HepG2 (cell line): ENCODE results near the gene MED12L. TPM values are rescaled to one million over a fixed set of nuclear protein-coding genes. Genes with fewer than 3 reads are reported as not detected.

ENCODE experiments used
- ATAC-seq: fragments of 200-7000 bp; cut with Tn5 transposase; 3 replicates; pipeline ENCODE4 v1.9.1; 2020; ENCODE audit warnings: mild to moderate bottlenecking, moderate library complexity
- BruUV-seq: library from RNA; stranded (reverse); fragments of 400-500 nt; replicated peaks from 2 replicates; lab custom pipeline; 2021; lab: Mats Ljungman, UMichigan
- CTCF ChIA-PET: fragments of 300-600 bp; formaldehyde crosslinking; extraction: SDS; loops from one replicate; lab custom pipeline; 2021; ENCODE audit warnings: low total read pairs, inconsistent platforms, low intra/inter-chr PET ratio; lab: Yijun Ruan, JAX
- POLR2A ChIA-PET: fragments of 350-600 bp; sonication (Branson Sonifier 250); formaldehyde crosslinking; loops from one replicate; lab custom pipeline; 2020; ENCODE audit warnings: antibody characterized with exemption, inconsistent platforms; lab: Yijun Ruan, JAX
- DNase-seq: peaks from one replicate; pipeline ENCODE4 v3.0.0-alpha.2; 2015; ENCODE audit warnings: low spot score
- FAIRE-seq: peaks from 3 replicates; lab custom pipeline; 2011; peaks lifted over from hg19 to GRCh38; lab: Jason Lieb, UNC
- H2AFZ ChIP-seq: one replicate; pipeline ENCODE4 v1.6.1; 2011; ENCODE audit warnings: low read length, inconsistent platforms
- H3K27ac ChIP-seq: fragments of 300-600 bp; 3 replicates; pipeline ENCODE4 v1.8.0; 2011; ENCODE audit warnings: mixed run types, mild to moderate bottlenecking, mixed read lengths, low read length, inconsistent platforms; ENCODE audit not compliant: insufficient read depth; ENCODE audit errors: extremely low read length
- H3K27me3 ChIP-seq, 2 experiments: fragments of 200-600 bp in 1 of 2; 2 replicates in 1 of 2; 3 replicates in 1 of 2; pipeline versions ENCODE4 v1.6.0 to v1.8.0; 2011; ENCODE audit warnings: low read length in 2 of 2, mild to moderate bottlenecking in 2 of 2, moderate library complexity in 2 of 2, inconsistent platforms in 1 of 2; ENCODE audit not compliant: insufficient read depth in 2 of 2, control insufficient read depth in 1 of 2
- H3K36me3 ChIP-seq, 2 experiments: fragments of 200-600 bp in 1 of 2; replicated peaks in 1 of 2; 2 replicates in 1 of 2; 3 replicates in 1 of 2; pipeline versions ENCODE4 v1.5.1 to v1.8.0; 2011; ENCODE audit warnings: low read length in 2 of 2, inconsistent platforms in 1 of 2; ENCODE audit not compliant: insufficient read depth in 2 of 2, control insufficient read depth in 1 of 2
- H3K4me1 ChIP-seq: 2 replicates; pipeline ENCODE4 v1.5.1; 2012; ENCODE audit warnings: low read length, inconsistent platforms; ENCODE audit not compliant: insufficient read depth
- H3K4me2 ChIP-seq: 2 replicates; pipeline ENCODE4 v1.6.0; 2011; ENCODE audit warnings: low read depth, low read length, inconsistent platforms
- H3K4me3 ChIP-seq, 3 experiments: fragments of 200-600 bp in 1 of 3; sonication (generic), shearing (Covaris generic) in 1 of 3; replicated peaks in 1 of 3; 2 replicates each; pipeline ENCODE4 v1.5.1; 2011 to 2016; ENCODE audit warnings: low read length in 3 of 3, inconsistent platforms in 2 of 3, low read depth in 2 of 3, mild to moderate bottlenecking in 2 of 3, control low read depth in 1 of 3, mixed read lengths in 1 of 3; ENCODE audit not compliant: insufficient read depth in 1 of 3
- H3K79me2 ChIP-seq: one replicate; pipeline ENCODE4 v1.6.1; 2011; ENCODE audit warnings: low read length, inconsistent platforms; ENCODE audit not compliant: insufficient read depth
- H3K9ac ChIP-seq: 2 replicates; pipeline ENCODE4 v1.6.0; 2011; ENCODE audit warnings: mild to moderate bottlenecking, low read depth, low read length, inconsistent platforms; ENCODE audit not compliant: insufficient read depth
- H3K9me3 ChIP-seq: 2 replicates; pipeline ENCODE4 v1.5.1; 2012; ENCODE audit warnings: mild to moderate bottlenecking, low read length
- H4K20me1 ChIP-seq: 2 replicates; pipeline ENCODE4 v1.6.0; 2011; ENCODE audit warnings: inconsistent platforms, mild to moderate bottlenecking, low read length, moderate library complexity; ENCODE audit not compliant: insufficient read depth
- ATAD3A ChIP-seq: sonication (generic); formaldehyde crosslinking; IDR thresholded peaks from 2 replicates; pipeline ENCODE4 v1.4.0; 2020; ENCODE audit warnings: missing genetic modification reagents
- GATAD2A ChIP-seq: IDR thresholded peaks from 2 replicates; pipeline ENCODE4 v1.6.1; 2016
- LCORL ChIP-seq, 2 experiments: fragments of 450-650 bp in 1 of 2; sonication (generic) in 1 of 2; formaldehyde crosslinking in 1 of 2; IDR thresholded peaks; 2 replicates each; pipeline versions ENCODE4 v1.5.0 to v1.6.1; 2017 to 2020; ENCODE audit warnings: antibody characterized with exemption in 1 of 2, missing genetic modification reagents in 1 of 2
- MIXL1 ChIP-seq: IDR thresholded peaks from 2 replicates; pipeline ENCODE4 v1.6.1; 2016
- NAIF1 ChIP-seq: sonication (generic); formaldehyde crosslinking; IDR thresholded peaks from 2 replicates; pipeline ENCODE4 v1.5.0; 2020; ENCODE audit warnings: mild to moderate bottlenecking, missing genetic modification reagents, borderline replicate concordance
- NFE2 ChIP-seq: sonication (generic); formaldehyde crosslinking; IDR thresholded peaks from 2 replicates; pipeline ENCODE4 v1.4.0; 2020; ENCODE audit warnings: missing genetic modification reagents
- PTBP1 ChIP-seq: fragments of 200-400 bp; formaldehyde crosslinking; IDR thresholded peaks from 2 replicates; pipeline ENCODE4 v1.6.1; 2018; ENCODE audit warnings: low read length, low read depth; ENCODE audit not compliant: poor library complexity, severe bottlenecking
- RXRB ChIP-seq: IDR thresholded peaks from 2 replicates; pipeline ENCODE4 v1.6.1; 2016; ENCODE audit warnings: borderline replicate concordance, missing genetic modification reagents, missing compliant biosample characterization
- ZEB1 ChIP-seq: IDR thresholded peaks from 2 replicates; pipeline ENCODE4 v1.6.1; 2012; ENCODE audit warnings: mild to moderate bottlenecking, low read depth, inconsistent platforms; ENCODE audit not compliant: insufficient replicate concordance
- ZFP36L2 ChIP-seq: sonication (generic); formaldehyde crosslinking; IDR thresholded peaks from 2 replicates; pipeline ENCODE4 v1.4.0; 2020; ENCODE audit warnings: missing genetic modification reagents
- ZNF44 ChIP-seq: sonication (generic); formaldehyde crosslinking; IDR thresholded peaks from 2 replicates; pipeline ENCODE4 v1.5.1; 2020; ENCODE audit warnings: mild to moderate bottlenecking, missing genetic modification reagents
- ZNF572 ChIP-seq: sonication (generic); formaldehyde crosslinking; IDR thresholded peaks from 2 replicates; pipeline ENCODE4 v1.5.1; 2020; ENCODE audit warnings: mild to moderate bottlenecking, missing genetic modification reagents
- ZNF652 ChIP-seq: IDR thresholded peaks from 2 replicates; pipeline ENCODE4 v1.6.1; 2016; ENCODE audit warnings: low read depth, borderline replicate concordance
- ZNF672 ChIP-seq: sonication (generic); formaldehyde crosslinking; IDR thresholded peaks from 2 replicates; pipeline ENCODE4 v1.8.1; 2022; ENCODE audit warnings: missing genetic modification reagents
- ZNF782 ChIP-seq: sonication (generic); formaldehyde crosslinking; IDR thresholded peaks from 2 replicates; pipeline ENCODE4 v1.4.0; 2020; ENCODE audit warnings: missing genetic modification reagents, mild to moderate bottlenecking, borderline replicate concordance
- ZSCAN12 ChIP-seq: sonication (generic); formaldehyde crosslinking; IDR thresholded peaks from 2 replicates; pipeline ENCODE4 v1.9.0; 2021; ENCODE audit warnings: mild to moderate bottlenecking, missing genetic modification reagents
- WGBS: methylation state at CpG from one replicate; pipeline ENCODE4 v1.1.6; 2017; ENCODE audit warnings: low lambda C conversion rate; 5-methylcytosine and 5-hydroxymethylcytosine counted together
- in situ Hi-C: cut with HindIII; loops from 2 replicates; pipeline ENCODE4 v1.10.0; 2017; ENCODE audit warnings: low pct_unique_long_range_greater_than_20kb; ENCODE audit not compliant: extremely low pct_ligation_motif_present
- intact Hi-C: fragments of 100-400 bp; cut with micrococcal nuclease; formaldehyde crosslinking; loops from one replicate; pipeline ENCODE4 v1.10.0; 2022; ENCODE audit not compliant: unreplicated experiment
- polyA plus RNA-seq, 8 experiments: library from polyadenylated mRNA; depleted of rRNA in 3 of 8; stranded (reverse) in 7 of 8; unstranded in 1 of 8; fragments of >200 nt; fragmentation: Illumina TruSeq in 4 of 8; extraction: Trizol in 4 of 8; gene quantifications; 2 replicates each; pipeline versions ENCODE4 v1.2.1 to v1.2.3, GENCODE V29; 2011 to 2016; ENCODE audit warnings: low read depth in 4 of 8, missing spikeins in 1 of 8, mixed read lengths in 1 of 8; ENCODE audit not compliant: insufficient read depth in 1 of 8
- total RNA-seq, 5 experiments: library from RNA; depleted of rRNA; stranded (reverse); fragments of >200 nt; fragmentation: Illumina TruSeq; extraction: Trizol; gene quantifications; 2 replicates each; pipeline ENCODE4 v1.2.3, GENCODE V29; 2016; ENCODE audit warnings: low read depth in 1 of 5
- TF ChIP-seq, protein P1 (sequence below): IDR thresholded peaks from 2 replicates; pipeline ENCODE4 v1.6.1; 2016; ENCODE audit warnings: mild to moderate bottlenecking

The MED12L gene
- total and polyA plus RNA-seq, 2 of the 13 experiments (the other 11 are each of a cell fraction or from before 2014, with no cell fraction given): 0.07 to 0.64 TPM

DNA sequence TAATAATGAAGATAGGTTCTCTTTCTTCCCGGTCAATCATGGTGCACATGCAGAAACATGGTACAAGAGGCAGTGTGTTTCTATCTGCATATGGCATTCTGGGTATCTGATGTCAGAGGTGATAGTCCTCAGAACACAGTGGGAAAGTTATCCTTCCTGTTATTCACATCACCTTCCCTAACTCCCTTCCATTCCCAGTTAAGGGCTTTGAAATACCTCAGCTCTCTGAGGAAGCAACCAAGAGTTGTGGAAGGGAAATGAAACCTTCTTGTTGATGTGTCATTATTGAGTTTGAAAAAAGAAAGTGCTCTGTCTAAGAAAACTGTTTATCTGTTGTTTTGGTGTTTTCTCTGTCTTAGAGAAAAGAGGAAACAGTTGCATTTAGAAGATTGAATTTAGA lies 265.8 kb downstream of the MED12L start:
- H3K27me3 ChIP-seq: no peaks in the 10 kb centered on the region
- no peak overlapping the region for H3K27ac ChIP-seq
- FAIRE-seq (no peak), ATAC-seq (no peak), DNase-seq (no peak)
- H3K9ac ChIP-seq: no peak overlapping the region
- WGBS: 79% methylated on average over 1 of the region's 1 CpG
- no peaks in the 10 kb centered on the region for H4K20me1 ChIP-seq
- no peaks in the 10 kb centered on the region for H3K79me2 ChIP-seq
- no peaks in the 10 kb centered on the region for H3K4me1 ChIP-seq
- ChIA-PET CTCF (no interaction called here), POLR2A (no interaction called here)
- H3K4me3 ChIP-seq: no peak overlapping the region
- intact Hi-C loops: no loop called here
- no peak overlapping the region for H2AFZ ChIP-seq
- H3K36me3 ChIP-seq: no peaks in the 10 kb centered on the region
- TF ChIP-seq ZNF672 (CRISPR knock-in tag): no peak
- TF ChIP-seq LCORL (IDR thresholded peaks at IDR 0.05): no peak
- TF ChIP-seq LCORL (CRISPR knock-in tag; IDR thresholded peaks at IDR 0.05): no peak
- no peak for TF ChIP-seq RXRB (CRISPR knock-in tag)
- no peak for TF ChIP-seq ZNF652
- TF ChIP-seq NFE2 (CRISPR knock-in tag): no peak
- TF ChIP-seq ZSCAN12: no peak
- TF ChIP-seq ZFP36L2 (CRISPR knock-in tag): no peak
- TF ChIP-seq ZNF44 (CRISPR knock-in tag): no peak
- no peak for TF ChIP-seq ZNF782
- no peak for TF ChIP-seq GATAD2A (CRISPR knock-in tag)
- TF ChIP-seq ZNF572 (CRISPR knock-in tag): no peak
- TF ChIP-seq ZEB1: no peak
- TF ChIP-seq NAIF1 (CRISPR knock-in tag): no peak
- TF ChIP-seq, protein P1, sequence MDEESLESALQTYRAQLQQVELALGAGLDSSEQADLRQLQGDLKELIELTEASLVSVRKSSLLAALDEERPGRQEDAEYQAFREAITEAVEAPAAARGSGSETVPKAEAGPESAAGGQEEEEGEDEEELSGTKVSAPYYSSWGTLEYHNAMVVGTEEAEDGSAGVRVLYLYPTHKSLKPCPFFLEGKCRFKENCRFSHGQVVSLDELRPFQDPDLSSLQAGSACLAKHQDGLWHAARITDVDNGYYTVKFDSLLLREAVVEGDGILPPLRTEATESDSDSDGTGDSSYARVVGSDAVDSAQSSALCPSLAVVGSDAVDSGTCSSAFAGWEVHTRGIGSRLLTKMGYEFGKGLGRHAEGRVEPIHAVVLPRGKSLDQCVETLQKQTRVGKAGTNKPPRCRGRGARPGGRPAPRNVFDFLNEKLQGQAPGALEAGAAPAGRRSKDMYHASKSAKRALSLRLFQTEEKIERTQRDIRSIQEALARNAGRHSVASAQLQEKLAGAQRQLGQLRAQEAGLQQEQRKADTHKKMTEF (CRISPR knock-in tag): no peak
- TF ChIP-seq MIXL1: no peak
- TF ChIP-seq ATAD3A: no peak
- TF ChIP-seq PTBP1: no peak
- BruUV-seq: no TSS peak
- in situ Hi-C loops: no loop called here
- H3K4me2 ChIP-seq: no peak overlapping the region
- no peaks in the 10 kb centered on the region for H3K9me3 ChIP-seq
